GM10248 (cell line): Measurements from ENCODE around the gene MMP2.

Experiments
- CTCF ChIA-PET: fragments of 300-600 bp; sonication (Branson Sonifier 250); formaldehyde crosslinking; extraction: SDS; loops from one replicate; lab custom pipeline; 2021; ENCODE audit warnings: antibody characterized with exemption; lab: Yijun Ruan, JAX
- POLR2A ChIA-PET: fragments of 350-650 bp; sonication (Branson Sonifier 250); formaldehyde crosslinking; extraction: SDS; loops from one replicate; lab custom pipeline; 2020; ENCODE audit warnings: antibody characterized with exemption; lab: Yijun Ruan, JAX
- DNase-seq: peaks from one replicate; pipeline ENCODE4 v3.0.0; 2012; ENCODE audit errors: extremely low spot score
- TF ChIP-seq, protein P1 (sequence below): IDR thresholded peaks from 2 replicates; pipeline ENCODE4 v1.5.1; 2012; ENCODE audit warnings: mild to moderate bottlenecking, low read depth; ENCODE audit errors: extremely low read depth, missing control alignments, control extremely low read depth

MMP2 gene

DNA sequence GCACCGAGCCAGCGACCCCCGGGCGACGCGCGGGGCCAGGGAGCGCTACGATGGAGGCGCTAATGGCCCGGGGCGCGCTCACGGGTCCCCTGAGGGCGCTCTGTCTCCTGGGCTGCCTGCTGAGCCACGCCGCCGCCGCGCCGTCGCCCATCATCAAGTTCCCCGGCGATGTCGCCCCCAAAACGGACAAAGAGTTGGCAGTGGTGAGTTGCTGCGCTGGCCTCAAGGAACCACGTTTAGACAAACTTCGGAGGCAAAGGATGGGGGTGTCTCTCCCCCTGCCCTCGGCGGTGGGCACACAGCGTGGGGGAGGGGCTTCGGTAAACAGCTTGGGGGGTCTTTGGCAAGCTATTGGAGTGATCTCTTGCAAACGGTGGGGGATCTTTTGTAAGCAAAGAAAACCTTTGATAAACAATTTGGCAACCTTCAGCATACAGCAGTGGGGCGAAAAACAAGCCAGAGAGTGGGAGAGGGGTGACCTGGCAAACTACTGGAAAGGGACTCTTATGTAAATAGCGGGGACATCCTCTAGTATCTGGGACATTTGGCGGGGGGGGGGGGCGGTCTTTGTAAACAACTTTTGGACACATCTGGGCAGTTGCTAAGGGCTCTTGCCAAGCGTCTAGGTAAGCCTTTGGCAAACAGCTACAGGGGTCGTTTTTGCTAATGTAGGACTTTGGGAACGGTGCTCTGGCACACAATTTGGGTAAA is 587 bp downstream of the MMP2 start:
- ChIA-PET CTCF (interaction anchor here (1.8 kb wide), 1 partner anchor 15 kb away, joined by 9 read pairs; no protein-coding TSS in a partner anchor), POLR2A (no interaction called here)
- TF ChIP-seq, protein P1, sequence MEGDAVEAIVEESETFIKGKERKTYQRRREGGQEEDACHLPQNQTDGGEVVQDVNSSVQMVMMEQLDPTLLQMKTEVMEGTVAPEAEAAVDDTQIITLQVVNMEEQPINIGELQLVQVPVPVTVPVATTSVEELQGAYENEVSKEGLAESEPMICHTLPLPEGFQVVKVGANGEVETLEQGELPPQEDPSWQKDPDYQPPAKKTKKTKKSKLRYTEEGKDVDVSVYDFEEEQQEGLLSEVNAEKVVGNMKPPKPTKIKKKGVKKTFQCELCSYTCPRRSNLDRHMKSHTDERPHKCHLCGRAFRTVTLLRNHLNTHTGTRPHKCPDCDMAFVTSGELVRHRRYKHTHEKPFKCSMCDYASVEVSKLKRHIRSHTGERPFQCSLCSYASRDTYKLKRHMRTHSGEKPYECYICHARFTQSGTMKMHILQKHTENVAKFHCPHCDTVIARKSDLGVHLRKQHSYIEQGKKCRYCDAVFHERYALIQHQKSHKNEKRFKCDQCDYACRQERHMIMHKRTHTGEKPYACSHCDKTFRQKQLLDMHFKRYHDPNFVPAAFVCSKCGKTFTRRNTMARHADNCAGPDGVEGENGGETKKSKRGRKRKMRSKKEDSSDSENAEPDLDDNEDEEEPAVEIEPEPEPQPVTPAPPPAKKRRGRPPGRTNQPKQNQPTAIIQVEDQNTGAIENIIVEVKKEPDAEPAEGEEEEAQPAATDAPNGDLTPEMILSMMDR = no peak
- no peak for DNase-seq

DNA sequence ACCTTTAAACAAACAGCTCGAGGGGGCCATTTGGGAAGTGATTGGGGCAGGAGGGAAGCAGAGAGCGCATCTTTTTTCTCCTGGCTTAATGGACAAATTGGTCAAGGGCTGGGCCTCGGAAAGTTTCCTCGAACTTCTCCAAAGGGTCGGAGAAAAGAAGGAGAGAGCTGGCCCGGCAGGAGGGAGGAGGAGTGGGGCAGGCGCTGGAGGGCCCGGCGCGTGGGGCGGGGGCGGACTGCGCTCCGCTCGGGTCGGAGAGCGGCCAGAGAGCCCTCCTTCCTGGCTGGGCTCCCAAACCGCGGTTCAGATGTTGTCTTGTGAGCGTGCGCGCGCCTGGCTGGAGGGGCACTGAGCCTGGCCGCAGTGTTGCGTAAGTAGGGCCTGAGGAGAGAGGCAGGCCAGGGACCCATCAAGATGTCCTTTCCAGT is 1.2 kb downstream of the MMP2 start:
- no peak for DNase-seq
- TF ChIP-seq, protein P1 = no peak
- CTCF ChIA-PET = interaction anchor here (1.8 kb wide), 1 partner anchor 15 kb away, joined by 9 read pairs; no protein-coding TSS in a partner anchor
- POLR2A ChIA-PET = no interaction called here

DNA sequence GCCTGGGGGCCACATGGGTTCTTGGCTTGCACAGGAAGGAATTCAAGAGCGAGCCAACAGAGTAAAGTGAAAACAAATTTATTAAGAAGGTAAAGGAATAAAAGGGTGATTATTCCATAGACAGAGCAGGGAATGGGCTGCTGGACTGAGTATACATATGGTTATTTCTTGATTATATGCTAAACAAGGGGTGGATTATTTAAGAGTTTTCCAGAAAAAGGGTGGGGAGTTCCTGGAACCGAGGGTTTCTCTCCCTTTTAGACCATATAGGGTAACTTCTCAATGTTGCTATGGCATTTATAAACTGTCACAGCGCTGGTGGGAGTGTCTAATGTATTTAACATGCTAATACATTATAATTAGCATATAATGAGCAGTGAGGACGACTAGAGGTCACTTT is 2.0 kb downstream of the MMP2 start:
- POLR2A ChIA-PET = no interaction called here
- CTCF ChIA-PET = interaction anchor here (1.8 kb wide), 1 partner anchor 16 kb away, joined by 9 read pairs; no protein-coding TSS in a partner anchor
- no peak for DNase-seq
- TF ChIP-seq, protein P1 = no peak

DNA sequence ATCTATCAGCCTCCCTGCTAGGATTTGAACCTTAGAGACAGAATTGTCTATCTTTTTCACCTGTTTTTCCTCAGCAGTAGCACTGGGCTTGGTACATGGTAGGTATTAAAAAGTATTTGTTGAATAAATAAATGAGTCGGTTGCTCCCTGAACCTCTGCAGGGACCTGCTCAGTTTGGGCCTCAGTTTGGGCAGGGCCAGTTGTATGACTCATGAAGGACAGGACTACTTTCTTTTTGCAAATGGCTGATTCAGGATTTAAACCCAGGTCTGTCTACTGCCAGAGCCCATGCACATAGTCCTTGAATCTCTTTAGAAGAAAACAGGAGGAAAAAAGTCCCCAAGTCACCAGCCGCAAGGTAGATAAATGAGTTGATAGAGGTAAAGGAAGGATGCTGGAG is 3.1 kb downstream of the MMP2 start:
- no peak for DNase-seq
- ChIA-PET CTCF (no interaction called here), POLR2A (no interaction called here)
- TF ChIP-seq, protein P1 = no peak

DNA sequence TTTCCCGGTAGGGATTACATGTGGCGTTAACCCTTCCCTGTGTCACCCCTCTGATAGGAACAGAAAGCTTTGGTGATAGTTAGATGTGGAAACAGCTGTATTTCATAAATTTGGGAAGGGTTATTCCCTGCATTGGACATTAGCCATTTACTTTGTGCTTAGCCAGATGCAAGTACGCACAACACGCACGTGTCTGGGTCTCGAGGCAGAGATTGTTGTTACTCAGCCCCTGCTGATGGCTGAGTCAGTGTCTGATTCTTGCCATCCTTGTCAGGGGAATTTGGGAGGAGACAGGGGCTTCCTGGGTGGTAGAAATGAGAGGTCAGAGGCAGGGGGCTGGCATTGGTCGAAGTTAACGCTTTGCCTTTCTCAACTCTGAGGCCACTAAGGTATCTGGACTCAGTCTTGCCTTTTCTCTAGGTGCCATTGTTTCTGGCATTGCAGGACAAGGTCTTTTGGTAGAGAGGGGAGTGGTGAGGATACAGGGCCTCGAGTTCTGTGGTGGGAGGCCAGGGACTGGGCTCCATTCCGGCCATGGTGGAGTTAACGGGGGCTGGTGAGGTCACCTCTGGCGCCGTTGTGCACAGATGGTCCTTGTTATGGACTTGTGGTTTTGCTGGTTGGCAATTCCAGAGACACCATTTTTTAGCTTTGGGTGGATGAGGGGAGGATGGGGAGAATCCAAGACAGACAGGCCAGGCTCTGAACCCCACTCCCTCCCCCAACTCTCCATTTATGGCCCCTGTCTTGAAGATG is 8.2 kb downstream of the MMP2 start:
- no peak for DNase-seq
- ChIA-PET POLR2A (no interaction called here), CTCF (interaction anchor here (0.8 to 2.9 kb wide), 2 partner anchors 14 to 22 kb away, joined by 3 to 12 read pairs; no protein-coding TSS in a partner anchor)
- TF ChIP-seq, protein P1 = no peak

DNA sequence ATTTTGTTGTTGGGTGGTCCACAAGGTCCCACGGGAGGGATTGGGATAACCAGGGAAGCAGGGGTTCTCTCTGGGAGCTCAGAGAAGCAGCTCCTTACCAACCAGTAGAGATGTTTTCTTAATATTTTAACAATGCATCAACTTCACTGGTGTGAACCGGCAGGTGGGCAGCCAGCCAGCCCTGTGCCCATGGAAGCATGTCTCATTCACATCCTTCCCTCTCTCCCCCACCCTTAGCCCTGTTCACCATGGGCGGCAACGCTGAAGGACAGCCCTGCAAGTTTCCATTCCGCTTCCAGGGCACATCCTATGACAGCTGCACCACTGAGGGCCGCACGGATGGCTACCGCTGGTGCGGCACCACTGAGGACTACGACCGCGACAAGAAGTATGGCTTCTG is 9.3 kb downstream of the MMP2 start:
- DNase-seq = no peak
- ChIA-PET POLR2A (no interaction called here), CTCF (interaction anchor here (1.1 to 1.5 kb wide), 3 partner anchors 9 to 221 kb away, joined by 3 to 4 read pairs (median 4); no protein-coding TSS in a partner anchor)
- TF ChIP-seq, protein P1 = no peak
